ENCODE results near the gene CHCHD1. TPM values are rescaled to one million over a fixed set of nuclear protein-coding genes. Genes with fewer than 3 reads are reported as not detected.

CHCHD1 gene
- total and polyA plus RNA-seq, 2 donors (not counting 3 experiments of a cell fraction or from before 2014, with no cell fraction given), result 31.7 to 39.2 TPM

- H3K36me3 ChIP-seq (ENCODE audit: control insufficient read depth in 2 of 2, extremely low read depth in 1 of 2, insufficient read depth in 2 of 2, low read length in 2 of 2), result peaks cover 32 to 77% of the 10 kb centered on the region in 2 experiments
- H3K27me3 ChIP-seq (ENCODE audit: control insufficient read depth in 2 of 2, insufficient read depth in 2 of 2, low read length in 2 of 2), result no peaks in the 10 kb centered on the region
- H3K4me3 ChIP-seq (replicated peaks in 1 of 3; ENCODE audit: insufficient read depth in 1 of 3, low read depth in 1 of 3, low read length in 3 of 3), result no peak overlapping the region
- no peak overlapping the region for H3K9ac ChIP-seq (replicated peaks; ENCODE audit: extremely low read depth, insufficient read depth, low read length)
- dilution Hi-C loops (cut with MboI; ENCODE audit: extremely low pct_ligation_motif_present, low sequenced_read_pairs), result no loop called here
- FAIRE-seq (no peak), DNase-seq (ENCODE audit: low read depth, low spot score) (no peak)
- H4K20me1 ChIP-seq (replicated peaks; ENCODE audit: control insufficient read depth, extremely low read depth, insufficient read depth, low read length), result no peaks in the 10 kb centered on the region
- H3K9me1 ChIP-seq (replicated peaks; ENCODE audit: control insufficient read depth, extremely low read depth, insufficient read depth, low read length), result no peaks in the 10 kb centered on the region
- no peaks in the 10 kb centered on the region for H3K9me3 ChIP-seq (replicated peaks; ENCODE audit: control insufficient read depth, insufficient read depth, low read length)
- intact Hi-C loops (cut with micrococcal nuclease), result no loop called here
- H3K27ac ChIP-seq (ENCODE audit: insufficient read depth, low read depth, low read length), result no peak overlapping the region
- ChIA-PET POLR2A (no interaction called here), CTCF (no interaction called here)
- H2AFZ ChIP-seq (ENCODE audit: low read depth, low read length), result no peak overlapping the region
- H3K79me2 ChIP-seq (ENCODE audit: control insufficient read depth, insufficient read depth, low read length), result no peaks in the 10 kb centered on the region
- no peak overlapping the region for H3K4me2 ChIP-seq (ENCODE audit: insufficient read depth, low read length)
- no peaks in the 10 kb centered on the region for H3K4me1 ChIP-seq (ENCODE audit: control insufficient read depth, extremely low read depth, insufficient read depth, low read length)
- no TSS peak for BruUV-seq (replicated peaks)
- no peak for TF ChIP-seq POLR2AphosphoS5 (IDR thresholded peaks at IDR 0.05; ENCODE audit: insufficient read depth, low read depth, low read length)
- TF ChIP-seq POLR2A (IDR thresholded peaks at IDR 0.05; ENCODE audit: low read depth, low read length), result peak; percentile 31
- no peak for TF ChIP-seq JUN (IDR thresholded peaks at IDR 0.05; ENCODE audit: borderline replicate concordance, insufficient read depth, insufficient read length, low read depth)
Measured at GRCh38 chr10:73797324-73798025, 15.6 kb downstream of the CHCHD1 start.

DNA sequence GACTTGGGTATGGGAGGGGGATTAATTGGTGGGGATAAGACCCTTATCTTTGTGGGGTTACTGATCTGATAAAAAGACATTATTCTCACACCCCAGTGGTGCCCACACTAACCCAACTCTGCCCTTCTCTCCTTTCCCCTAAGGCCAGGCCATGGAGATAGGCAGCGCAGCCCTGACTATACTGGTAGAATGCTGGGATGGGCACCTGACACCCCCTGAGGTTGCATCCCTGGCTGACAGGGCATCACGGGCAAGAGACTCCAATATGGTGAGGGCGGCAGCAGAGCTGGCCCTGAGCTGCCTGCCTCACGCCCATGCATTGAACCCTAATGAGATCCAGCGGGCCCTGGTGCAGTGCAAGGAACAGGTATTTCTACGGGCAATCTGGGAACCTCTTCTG lies 16.2 kb downstream of the CHCHD1 start:
- Histone ChIP-seq H3K79me2 (ENCODE audit: control insufficient read depth, insufficient read depth, low read length) (no peaks in the 10 kb centered on the region), H3K36me3 (ENCODE audit: control insufficient read depth in 2 of 2, extremely low read depth in 1 of 2, insufficient read depth in 2 of 2, low read length in 2 of 2) (peaks cover 28 to 76% of the 10 kb centered on the region in 2 experiments), H3K9me3 (replicated peaks; ENCODE audit: control insufficient read depth, insufficient read depth, low read length) (no peaks in the 10 kb centered on the region), H2AFZ (ENCODE audit: low read depth, low read length) (no peak overlapping the region), H3K4me3 (replicated peaks in 1 of 3; ENCODE audit: insufficient read depth in 1 of 3, low read depth in 1 of 3, low read length in 3 of 3) (no peak overlapping the region), H3K27ac (ENCODE audit: insufficient read depth, low read depth, low read length) (no peak overlapping the region), H3K27me3 (ENCODE audit: control insufficient read depth in 2 of 2, insufficient read depth in 2 of 2, low read length in 2 of 2) (no peaks in the 10 kb centered on the region), H3K4me2 (ENCODE audit: insufficient read depth, low read length) (no peak overlapping the region), H3K9ac (replicated peaks; ENCODE audit: extremely low read depth, insufficient read depth, low read length) (no peak overlapping the region), H4K20me1 (replicated peaks; ENCODE audit: control insufficient read depth, extremely low read depth, insufficient read depth, low read length) (no peaks in the 10 kb centered on the region), H3K4me1 (ENCODE audit: control insufficient read depth, extremely low read depth, insufficient read depth, low read length) (no peaks in the 10 kb centered on the region), H3K9me1 (replicated peaks; ENCODE audit: control insufficient read depth, extremely low read depth, insufficient read depth, low read length) (no peaks in the 10 kb centered on the region)
- FAIRE-seq, result no peak
- dilution Hi-C loops (cut with MboI; ENCODE audit: extremely low pct_ligation_motif_present, low sequenced_read_pairs), result no loop called here
- DNase-seq (ENCODE audit: low read depth, low spot score), result no peak
- BruUV-seq (replicated peaks), result no TSS peak
- TF ChIP-seq FOS (IDR thresholded peaks at IDR 0.05; ENCODE audit: borderline replicate concordance, insufficient read depth, low read length) (no peak), EZH2 (IDR thresholded peaks at IDR 0.05; ENCODE audit: borderline replicate concordance, low read depth, low read length, severe bottlenecking) (no peak), MYC (IDR thresholded peaks at IDR 0.05; ENCODE audit: low read depth, low read length) (no peak), GATA2 (IDR thresholded peaks at IDR 0.05; ENCODE audit: insufficient read depth, insufficient read length, low read depth, low read length) (no peak), POLR2AphosphoS5 (IDR thresholded peaks at IDR 0.05; ENCODE audit: insufficient read depth, low read depth, low read length) (no peak), JUN (IDR thresholded peaks at IDR 0.05; ENCODE audit: borderline replicate concordance, insufficient read depth, insufficient read length, low read depth) (no peak)
- TF ChIP-seq, protein P1, sequence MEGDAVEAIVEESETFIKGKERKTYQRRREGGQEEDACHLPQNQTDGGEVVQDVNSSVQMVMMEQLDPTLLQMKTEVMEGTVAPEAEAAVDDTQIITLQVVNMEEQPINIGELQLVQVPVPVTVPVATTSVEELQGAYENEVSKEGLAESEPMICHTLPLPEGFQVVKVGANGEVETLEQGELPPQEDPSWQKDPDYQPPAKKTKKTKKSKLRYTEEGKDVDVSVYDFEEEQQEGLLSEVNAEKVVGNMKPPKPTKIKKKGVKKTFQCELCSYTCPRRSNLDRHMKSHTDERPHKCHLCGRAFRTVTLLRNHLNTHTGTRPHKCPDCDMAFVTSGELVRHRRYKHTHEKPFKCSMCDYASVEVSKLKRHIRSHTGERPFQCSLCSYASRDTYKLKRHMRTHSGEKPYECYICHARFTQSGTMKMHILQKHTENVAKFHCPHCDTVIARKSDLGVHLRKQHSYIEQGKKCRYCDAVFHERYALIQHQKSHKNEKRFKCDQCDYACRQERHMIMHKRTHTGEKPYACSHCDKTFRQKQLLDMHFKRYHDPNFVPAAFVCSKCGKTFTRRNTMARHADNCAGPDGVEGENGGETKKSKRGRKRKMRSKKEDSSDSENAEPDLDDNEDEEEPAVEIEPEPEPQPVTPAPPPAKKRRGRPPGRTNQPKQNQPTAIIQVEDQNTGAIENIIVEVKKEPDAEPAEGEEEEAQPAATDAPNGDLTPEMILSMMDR (IDR thresholded peaks at IDR 0.05; ENCODE audit: extremely low read depth in 1 of 2, insufficient read depth in 1 of 2, low read depth in 1 of 2, low read length in 2 of 2), result no peak
- POLR2A ChIA-PET, result no interaction called here
- CTCF ChIA-PET, result interaction anchor here (0.9 to 1.5 kb wide), 2 partner anchors 38 to 58 kb away, joined by 3 read pairs; no protein-coding TSS in a partner anchor
- intact Hi-C loops (cut with micrococcal nuclease), result no loop called here
